Activated CD4-positive, alpha-beta T cell treated with anti-CD3 and anti-CD28 coated beads, Interleukin-2, amount 10 ng/mL, durations not matched to agents 24 days and 14 days (primary cell): Measurements from ENCODE around the gene SURF4. TPM values are rescaled to one million over a fixed set of nuclear protein-coding genes. Genes with fewer than 3 reads are reported as not detected.
"Not testable (repeated sequence)": the region's sequence is repeated elsewhere in the genome, so short reads cannot be mapped to it uniquely, and the experiment has no call there.

ENCODE experiments used
- DNase-seq: peaks from one replicate; pipeline ENCODE4 v3.0.0; 2022
- H3K27ac Mint-ChIP-seq: one replicate; pipeline ENCODE4 v1.8.0; 2022; ENCODE audit warnings: mild to moderate bottlenecking, mixed read lengths
- H3K27me3 Mint-ChIP-seq: one replicate; pipeline ENCODE4 v1.8.0; 2022; ENCODE audit warnings: mixed read lengths
- H3K36me3 Mint-ChIP-seq: one replicate; pipeline ENCODE4 v1.8.0; 2022; ENCODE audit warnings: low read depth, mild to moderate bottlenecking, mixed read lengths
- H3K4me1 Mint-ChIP-seq: one replicate; pipeline ENCODE4 v1.8.0; 2021; ENCODE audit warnings: mixed read lengths
- H3K4me3 Mint-ChIP-seq: one replicate; pipeline ENCODE4 v1.8.0; 2022; ENCODE audit warnings: mild to moderate bottlenecking, moderate library complexity, mixed read lengths
- H3K9me3 Mint-ChIP-seq: one replicate; pipeline ENCODE4 v1.8.0; 2021; ENCODE audit warnings: mixed read lengths
- intact Hi-C: fragments of 100-400 bp; cut with micrococcal nuclease; formaldehyde crosslinking; loops from one replicate; pipeline ENCODE4 v1.15.1; 2023
- total RNA-seq: library from RNA; stranded (reverse); gene quantifications from 2 replicates; pipeline ENCODE4 v1.2.3, GENCODE V29; 2022

SURF4 gene
- total RNA-seq, 1 donor from 2014 or later: 235 TPM

- H3K4me3 Mint-ChIP-seq: peak overlapping the region; percentile 67
- DNase-seq, H3K27ac Mint-ChIP-seq, intact Hi-C loops, H3K9me3 Mint-ChIP-seq, H3K27me3 Mint-ChIP-seq: not testable (repeated sequence)
- peaks cover 29% of the 10 kb centered on the region for H3K4me1 Mint-ChIP-seq
- peaks cover 23% of the 10 kb centered on the region for H3K36me3 Mint-ChIP-seq
Measured at GRCh38 chr9:133377280-133377679, 1.4 kb upstream of the SURF4 start.

- Mint-ChIP-seq H3K9me3 (no peaks in the 10 kb centered on the region), H3K36me3 (peaks cover 43% of the 10 kb centered on the region), H3K27me3 (peaks cover 7% of the 10 kb centered on the region), H3K27ac (peak overlapping the region; percentile 97), H3K4me1 (peaks cover 49% of the 10 kb centered on the region), H3K4me3 (peak overlapping the region; percentile 99)
- peak; percentile 76 for DNase-seq
- intact Hi-C loops: no loop called here
Measured at GRCh38 chr9:133375116-133375723, 640 bp downstream of the SURF4 start.

- H3K4me3 Mint-ChIP-seq: peak overlapping the region; percentile 99
- intact Hi-C loops: loop anchor here (5.0 kb wide), 2 partner anchors 187 to 227 kb away; no protein-coding TSS in a partner anchor
- no peaks in the 10 kb centered on the region for H3K9me3 Mint-ChIP-seq
- peaks cover 49% of the 10 kb centered on the region for H3K36me3 Mint-ChIP-seq
- peaks cover 54% of the 10 kb centered on the region for H3K4me1 Mint-ChIP-seq
- peaks cover 7% of the 10 kb centered on the region for H3K27me3 Mint-ChIP-seq
- peak overlapping the region; percentile 97 for H3K27ac Mint-ChIP-seq
- DNase-seq: peak; percentile 74
Measured at GRCh38 chr9:133374612-133375115, 1.2 kb downstream of the SURF4 start.

GRCh38 chr9:133372144-133372543, 3.7 kb downstream of the SURF4 start:
- H3K27me3 Mint-ChIP-seq: peaks cover 2% of the 10 kb centered on the region
- intact Hi-C loops: loop anchor here (5.0 kb wide), 2 partner anchors 185 to 225 kb away; no protein-coding TSS in a partner anchor
- peak overlapping the region; percentile 94 for H3K27ac Mint-ChIP-seq
- peaks cover 64% of the 10 kb centered on the region for H3K36me3 Mint-ChIP-seq
- peaks cover 62% of the 10 kb centered on the region for H3K4me1 Mint-ChIP-seq
- peak; percentile 62 for DNase-seq
- H3K4me3 Mint-ChIP-seq: peak overlapping the region; percentile 84
- no peaks in the 10 kb centered on the region for H3K9me3 Mint-ChIP-seq

- H3K27ac Mint-ChIP-seq: peak overlapping the region; percentile 94
- peaks cover 70% of the 10 kb centered on the region for H3K36me3 Mint-ChIP-seq
- DNase-seq: peak; percentile 87
- intact Hi-C loops: loop anchor here (1.0 to 5.0 kb wide), 6 partner anchors 15 to 224 kb away; partner anchors contain the start of genes MED22, RPL7A, SURF1 and SURF2
- H3K9me3 Mint-ChIP-seq: no peaks in the 10 kb centered on the region
- peaks cover 2% of the 10 kb centered on the region for H3K27me3 Mint-ChIP-seq
- H3K4me1 Mint-ChIP-seq: peaks cover 62% of the 10 kb centered on the region
- H3K4me3 Mint-ChIP-seq: peak overlapping the region; percentile 84
Measured at GRCh38 chr9:133371261-133371711, 4.6 kb downstream of the SURF4 start.

- peak overlapping the region; percentile 84 for H3K4me3 Mint-ChIP-seq
- H3K27me3 Mint-ChIP-seq: peaks cover 2% of the 10 kb centered on the region
- intact Hi-C loops: loop anchor here (1.0 to 5.0 kb wide), 6 partner anchors 14 to 223 kb away; partner anchors contain the start of genes MED22, RPL7A, SURF1 and SURF2
- DNase-seq: peak; percentile 80
- peaks cover 62% of the 10 kb centered on the region for H3K4me1 Mint-ChIP-seq
- no peaks in the 10 kb centered on the region for H3K9me3 Mint-ChIP-seq
- peaks cover 76% of the 10 kb centered on the region for H3K36me3 Mint-ChIP-seq
- peak overlapping the region; percentile 94 for H3K27ac Mint-ChIP-seq
Measured at GRCh38 chr9:133370685-133371084, 5.2 kb downstream of the SURF4 start.

DNA sequence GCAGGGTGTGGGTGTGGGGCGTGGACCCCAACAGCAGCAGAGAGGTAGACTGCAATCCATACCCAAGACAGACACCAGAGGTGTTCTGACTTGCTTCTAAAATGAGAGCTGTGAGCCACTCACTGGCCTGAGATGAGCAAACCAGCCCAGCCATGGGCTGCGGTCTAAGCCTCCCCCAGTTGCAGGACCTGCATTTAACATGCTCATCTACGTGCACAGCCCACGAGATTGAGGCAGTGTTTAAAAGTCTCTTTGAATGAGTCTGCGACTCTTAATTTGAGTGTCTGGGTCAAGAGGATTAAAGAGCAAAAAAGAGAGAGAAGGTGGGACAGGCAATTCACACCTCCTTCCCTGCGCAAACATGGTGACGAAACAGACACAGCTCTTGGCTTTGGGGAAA, 5.9 kb downstream of the SURF4 start:
- H3K27me3 Mint-ChIP-seq: peaks cover 2% of the 10 kb centered on the region
- peak overlapping the region; percentile 94 for H3K27ac Mint-ChIP-seq
- H3K9me3 Mint-ChIP-seq: no peaks in the 10 kb centered on the region
- intact Hi-C loops: loop anchor here (2.0 to 5.0 kb wide), 3 partner anchors 91 to 223 kb away; no protein-coding TSS in a partner anchor
- peak overlapping the region; percentile 84 for H3K4me3 Mint-ChIP-seq
- no peak for DNase-seq
- H3K4me1 Mint-ChIP-seq: peaks cover 59% of the 10 kb centered on the region
- H3K36me3 Mint-ChIP-seq: peaks cover 80% of the 10 kb centered on the region

GRCh38 chr9:133369422-133369821, 6.4 kb downstream of the SURF4 start:
- Mint-ChIP-seq H3K27ac (peak overlapping the region; percentile 94), H3K4me1 (peaks cover 55% of the 10 kb centered on the region), H3K36me3 (peaks cover 75% of the 10 kb centered on the region), H3K27me3 (no peaks in the 10 kb centered on the region), H3K4me3 (peak overlapping the region; percentile 84), H3K9me3 (no peaks in the 10 kb centered on the region)
- intact Hi-C loops: no loop called here
- DNase-seq: no peak

GRCh38 chr9:133368249-133368881, 7.5 kb downstream of the SURF4 start:
- Mint-ChIP-seq H3K27ac (peak overlapping the region; percentile 94), H3K4me1 (peaks cover 52% of the 10 kb centered on the region), H3K4me3 (peak overlapping the region; percentile 22), H3K27me3 (no peaks in the 10 kb centered on the region), H3K9me3 (no peaks in the 10 kb centered on the region), H3K36me3 (peaks cover 80% of the 10 kb centered on the region)
- no peak for DNase-seq
- intact Hi-C loops: no loop called here

DNA sequence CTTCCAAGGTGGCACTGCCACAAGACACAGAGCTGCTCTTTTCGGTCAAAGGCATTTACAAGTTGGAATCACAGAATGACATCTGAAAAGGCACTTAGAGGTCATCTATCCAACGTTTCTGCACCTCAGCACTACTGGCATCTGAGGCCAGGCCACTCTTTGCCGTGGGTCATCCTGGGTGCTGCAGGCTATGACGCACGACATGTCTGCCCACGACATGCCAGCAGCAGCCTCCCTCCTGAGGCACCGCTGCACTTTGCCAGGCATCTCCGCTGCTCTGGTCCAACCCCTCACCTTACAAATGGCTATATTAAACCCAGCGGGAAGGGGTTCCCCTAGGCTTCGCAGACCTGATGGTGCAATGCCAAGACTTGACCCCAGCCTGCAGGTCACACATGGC, 8.1 kb downstream of the SURF4 start:
- peaks cover 80% of the 10 kb centered on the region for H3K36me3 Mint-ChIP-seq
- intact Hi-C loops: no loop called here
- no peak overlapping the region for H3K27ac Mint-ChIP-seq
- H3K4me3 Mint-ChIP-seq: no peak overlapping the region
- H3K4me1 Mint-ChIP-seq: peaks cover 46% of the 10 kb centered on the region
- H3K27me3 Mint-ChIP-seq: no peaks in the 10 kb centered on the region
- H3K9me3 Mint-ChIP-seq: no peaks in the 10 kb centered on the region
- no peak for DNase-seq

DNA sequence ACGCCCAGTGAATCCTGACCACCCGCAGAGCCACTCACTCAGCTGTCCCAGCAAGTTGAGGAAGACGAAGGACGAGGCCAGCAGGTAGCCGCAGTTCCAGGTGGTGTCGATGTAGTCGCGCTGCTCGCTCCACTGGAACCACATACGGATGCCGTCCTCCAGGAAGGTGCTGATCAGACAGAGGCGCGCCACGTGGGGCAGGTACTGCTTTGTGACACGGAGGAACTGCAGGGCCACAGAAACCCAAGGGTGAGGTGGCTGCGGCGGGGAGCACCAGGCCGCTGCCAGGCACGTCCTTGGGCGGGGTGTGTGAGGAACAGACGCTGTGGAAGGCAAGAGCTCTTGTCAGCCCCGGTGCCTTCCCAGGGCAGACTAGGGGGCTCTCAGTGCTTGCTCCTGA, 8.6 kb downstream of the SURF4 start:
- peaks cover 41% of the 10 kb centered on the region for H3K4me1 Mint-ChIP-seq
- H3K4me3 Mint-ChIP-seq: no peak overlapping the region

GRCh38 chr9:133366435-133366834, 9.4 kb downstream of the SURF4 start:
- H3K4me1 Mint-ChIP-seq: peaks cover 40% of the 10 kb centered on the region
- intact Hi-C loops: no loop called here
- no peak for DNase-seq
- H3K27me3 Mint-ChIP-seq: no peaks in the 10 kb centered on the region
- no peaks in the 10 kb centered on the region for H3K9me3 Mint-ChIP-seq
- H3K36me3 Mint-ChIP-seq: peaks cover 78% of the 10 kb centered on the region
- H3K27ac Mint-ChIP-seq: no peak overlapping the region
- no peak overlapping the region for H3K4me3 Mint-ChIP-seq

More for the DNA sequence above, 8.6 kb downstream of the SURF4 start:
- intact Hi-C loops: no loop called here
- no peak for DNase-seq
- peaks cover 78% of the 10 kb centered on the region for H3K36me3 Mint-ChIP-seq
- H3K9me3 Mint-ChIP-seq: no peaks in the 10 kb centered on the region
- H3K27ac Mint-ChIP-seq: no peak overlapping the region
- no peaks in the 10 kb centered on the region for H3K27me3 Mint-ChIP-seq

DNA sequence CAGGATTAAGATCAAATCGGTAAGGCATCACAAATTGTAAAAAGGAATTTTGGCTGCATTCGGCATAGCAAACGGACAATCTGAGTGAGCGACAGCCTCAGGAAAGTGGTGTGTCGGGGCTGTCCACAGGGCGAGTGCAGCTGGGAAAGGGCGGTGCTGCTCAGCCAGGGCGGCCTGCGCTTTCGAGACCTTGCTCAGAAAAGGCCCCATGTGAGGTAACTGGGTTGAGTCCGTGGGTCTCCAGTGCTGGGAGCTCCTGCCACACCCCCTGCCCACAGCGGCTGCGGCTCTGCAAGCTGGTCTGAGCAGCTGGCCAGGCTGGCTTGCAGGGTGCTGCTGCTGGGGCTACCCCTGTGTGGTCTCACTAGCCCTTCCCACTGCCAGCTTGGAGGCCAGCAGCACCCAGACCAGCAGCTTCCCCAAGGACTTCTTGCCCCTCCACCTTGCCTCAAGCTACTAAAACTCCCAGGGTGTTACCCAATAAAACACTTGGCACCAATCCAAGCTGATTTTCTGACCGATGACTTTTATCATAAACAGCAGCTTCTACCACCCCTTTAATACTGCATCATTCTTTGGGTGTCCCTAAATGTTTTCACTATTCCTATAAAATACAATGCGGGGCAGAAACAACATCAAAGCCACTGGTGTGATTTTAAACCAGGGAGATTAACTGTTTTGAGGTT, 13.4 kb downstream of the SURF4 start:
- DNase-seq: no peak
- H3K36me3 Mint-ChIP-seq: peaks cover 73% of the 10 kb centered on the region
- H3K9me3 Mint-ChIP-seq: no peaks in the 10 kb centered on the region
- intact Hi-C loops: no loop called here
- H3K4me1 Mint-ChIP-seq: peaks cover 35% of the 10 kb centered on the region
- no peaks in the 10 kb centered on the region for H3K27me3 Mint-ChIP-seq
- no peak overlapping the region for H3K4me3 Mint-ChIP-seq
- peak overlapping the region; percentile 28 for H3K27ac Mint-ChIP-seq
